WTC11 (cell line): Measurements from ENCODE around the gene PCSK9.

ENCODE experiments used
- ATF1 ChIP-seq: sonication (generic); formaldehyde crosslinking; IDR thresholded peaks from 2 replicates; pipeline ENCODE4 v1.8.1; 2023; ENCODE audit warnings: mild to moderate bottlenecking, moderate library complexity, missing genetic modification reagents
- FOXP1 ChIP-seq: sonication (generic); formaldehyde crosslinking; IDR thresholded peaks from 2 replicates; pipeline ENCODE4 v1.8.0; 2022; ENCODE audit warnings: missing genetic modification reagents, mild to moderate bottlenecking, moderate library complexity, borderline replicate concordance
- NR3C1 ChIP-seq: sonication (generic); formaldehyde crosslinking; conservative IDR thresholded peaks from 2 replicates; pipeline ENCODE4 v1.8.1; 2023; ENCODE audit warnings: low read depth, mild to moderate bottlenecking, missing genetic modification reagents
- RELA ChIP-seq: sonication (generic); formaldehyde crosslinking; IDR thresholded peaks from 2 replicates; pipeline ENCODE4 v1.8.1; 2022; ENCODE audit warnings: missing genetic modification reagents, mild to moderate bottlenecking, borderline replicate concordance
- TF ChIP-seq, protein P1 (sequence below): fragments of 200-600 bp; IDR thresholded peaks from 2 replicates; pipeline ENCODE4 v1.8.0; 2022; ENCODE audit warnings: antibody characterized with exemption
- TF ChIP-seq, protein P2 (sequence below): sonication (generic); formaldehyde crosslinking; conservative IDR thresholded peaks from 2 replicates; pipeline ENCODE4 v1.8.1; 2022; ENCODE audit warnings: mild to moderate bottlenecking, missing genetic modification reagents
- TF ChIP-seq, protein P3 (sequence below): sonication (generic); formaldehyde crosslinking; IDR thresholded peaks from 2 replicates; pipeline ENCODE4 v1.8.0; 2022; ENCODE audit warnings: mild to moderate bottlenecking, missing genetic modification reagents
- TF ChIP-seq, protein P4 (sequence below): fragments of 250-450 bp; sonication (Bioruptor Pico); IDR thresholded peaks from 2 replicates; pipeline ENCODE4 v2.1.2; 2022; ENCODE audit warnings: mild to moderate bottlenecking, moderate library complexity
- TF ChIP-seq, protein P5 (sequence below): sonication (generic); formaldehyde crosslinking; IDR thresholded peaks from 2 replicates; pipeline ENCODE4 v1.8.0; 2023; ENCODE audit warnings: missing genetic modification reagents
- TF ChIP-seq, protein P6 (sequence below): sonication (generic); formaldehyde crosslinking; IDR thresholded peaks from 2 replicates; pipeline ENCODE4 v1.8.1; 2022; ENCODE audit warnings: low read depth, mild to moderate bottlenecking, moderate library complexity, missing genetic modification reagents, borderline replicate concordance
- TF ChIP-seq, protein P7 (sequence below): sonication (generic); formaldehyde crosslinking; IDR thresholded peaks from 2 replicates; pipeline ENCODE4 v1.8.0; 2022; ENCODE audit warnings: missing genetic modification reagents
- TF ChIP-seq, protein P8 (sequence below): sonication (generic); formaldehyde crosslinking; IDR thresholded peaks from 2 replicates; pipeline ENCODE4 v1.8.0; 2022; ENCODE audit warnings: mild to moderate bottlenecking, missing genetic modification reagents
- TF ChIP-seq, protein P9 (sequence below): sonication (generic); formaldehyde crosslinking; IDR thresholded peaks from 2 replicates; pipeline ENCODE4 v1.8.1; 2022; ENCODE audit warnings: low read depth, missing genetic modification reagents, borderline replicate concordance
- TF ChIP-seq, protein P10 (sequence below): sonication (generic); formaldehyde crosslinking; IDR thresholded peaks from 2 replicates; pipeline ENCODE4 v1.8.1; 2022; ENCODE audit warnings: missing genetic modification reagents, borderline replicate concordance

DNA sequence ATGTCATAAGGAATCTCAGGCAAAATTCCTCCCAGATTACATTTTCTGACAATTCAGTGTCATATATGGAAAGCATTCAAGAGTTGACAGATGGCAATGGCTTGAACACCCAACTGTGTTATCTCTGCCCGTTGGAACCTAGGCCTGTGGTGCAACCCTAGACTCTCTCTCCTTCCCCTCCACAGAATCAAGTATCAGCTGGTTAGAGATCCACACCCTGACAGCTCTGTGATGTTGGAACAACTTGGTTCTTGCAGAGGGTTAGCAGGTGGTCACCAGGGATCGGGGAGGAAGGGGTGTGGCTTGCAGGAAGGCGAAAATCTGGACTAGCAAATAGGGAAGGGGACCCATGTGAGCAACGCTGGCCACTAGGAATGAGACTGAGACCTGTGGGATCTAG, 26.3 kb downstream of the PCSK9 start:
- TF ChIP-seq, protein P1, sequence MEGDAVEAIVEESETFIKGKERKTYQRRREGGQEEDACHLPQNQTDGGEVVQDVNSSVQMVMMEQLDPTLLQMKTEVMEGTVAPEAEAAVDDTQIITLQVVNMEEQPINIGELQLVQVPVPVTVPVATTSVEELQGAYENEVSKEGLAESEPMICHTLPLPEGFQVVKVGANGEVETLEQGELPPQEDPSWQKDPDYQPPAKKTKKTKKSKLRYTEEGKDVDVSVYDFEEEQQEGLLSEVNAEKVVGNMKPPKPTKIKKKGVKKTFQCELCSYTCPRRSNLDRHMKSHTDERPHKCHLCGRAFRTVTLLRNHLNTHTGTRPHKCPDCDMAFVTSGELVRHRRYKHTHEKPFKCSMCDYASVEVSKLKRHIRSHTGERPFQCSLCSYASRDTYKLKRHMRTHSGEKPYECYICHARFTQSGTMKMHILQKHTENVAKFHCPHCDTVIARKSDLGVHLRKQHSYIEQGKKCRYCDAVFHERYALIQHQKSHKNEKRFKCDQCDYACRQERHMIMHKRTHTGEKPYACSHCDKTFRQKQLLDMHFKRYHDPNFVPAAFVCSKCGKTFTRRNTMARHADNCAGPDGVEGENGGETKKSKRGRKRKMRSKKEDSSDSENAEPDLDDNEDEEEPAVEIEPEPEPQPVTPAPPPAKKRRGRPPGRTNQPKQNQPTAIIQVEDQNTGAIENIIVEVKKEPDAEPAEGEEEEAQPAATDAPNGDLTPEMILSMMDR = no peak
- TF ChIP-seq ATF1 (CRISPR knock-in tag) (no peak), FOXP1 (CRISPR knock-in tag) (no peak), NR3C1 (CRISPR knock-in tag) (no peak), RELA (CRISPR knock-in tag) (no peak)
- TF ChIP-seq, protein P2, sequence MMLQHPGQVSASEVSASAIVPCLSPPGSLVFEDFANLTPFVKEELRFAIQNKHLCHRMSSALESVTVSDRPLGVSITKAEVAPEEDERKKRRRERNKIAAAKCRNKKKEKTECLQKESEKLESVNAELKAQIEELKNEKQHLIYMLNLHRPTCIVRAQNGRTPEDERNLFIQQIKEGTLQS (CRISPR knock-in tag) = no peak
- TF ChIP-seq, protein P3, sequence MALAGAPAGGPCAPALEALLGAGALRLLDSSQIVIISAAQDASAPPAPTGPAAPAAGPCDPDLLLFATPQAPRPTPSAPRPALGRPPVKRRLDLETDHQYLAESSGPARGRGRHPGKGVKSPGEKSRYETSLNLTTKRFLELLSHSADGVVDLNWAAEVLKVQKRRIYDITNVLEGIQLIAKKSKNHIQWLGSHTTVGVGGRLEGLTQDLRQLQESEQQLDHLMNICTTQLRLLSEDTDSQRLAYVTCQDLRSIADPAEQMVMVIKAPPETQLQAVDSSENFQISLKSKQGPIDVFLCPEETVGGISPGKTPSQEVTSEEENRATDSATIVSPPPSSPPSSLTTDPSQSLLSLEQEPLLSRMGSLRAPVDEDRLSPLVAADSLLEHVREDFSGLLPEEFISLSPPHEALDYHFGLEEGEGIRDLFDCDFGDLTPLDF (CRISPR knock-in tag) = no peak
- TF ChIP-seq, protein P4, sequence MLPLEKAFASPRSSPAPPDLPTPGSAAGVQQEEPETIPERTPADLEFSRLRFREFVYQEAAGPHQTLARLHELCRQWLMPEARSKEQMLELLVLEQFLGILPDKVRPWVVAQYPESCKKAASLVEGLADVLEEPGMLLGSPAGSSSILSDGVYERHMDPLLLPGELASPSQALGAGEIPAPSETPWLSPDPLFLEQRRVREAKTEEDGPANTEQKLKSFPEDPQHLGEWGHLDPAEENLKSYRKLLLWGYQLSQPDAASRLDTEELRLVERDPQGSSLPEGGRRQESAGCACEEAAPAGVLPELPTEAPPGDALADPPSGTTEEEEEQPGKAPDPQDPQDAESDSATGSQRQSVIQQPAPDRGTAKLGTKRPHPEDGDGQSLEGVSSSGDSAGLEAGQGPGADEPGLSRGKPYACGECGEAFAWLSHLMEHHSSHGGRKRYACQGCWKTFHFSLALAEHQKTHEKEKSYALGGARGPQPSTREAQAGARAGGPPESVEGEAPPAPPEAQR = no peak
- TF ChIP-seq, protein P5, sequence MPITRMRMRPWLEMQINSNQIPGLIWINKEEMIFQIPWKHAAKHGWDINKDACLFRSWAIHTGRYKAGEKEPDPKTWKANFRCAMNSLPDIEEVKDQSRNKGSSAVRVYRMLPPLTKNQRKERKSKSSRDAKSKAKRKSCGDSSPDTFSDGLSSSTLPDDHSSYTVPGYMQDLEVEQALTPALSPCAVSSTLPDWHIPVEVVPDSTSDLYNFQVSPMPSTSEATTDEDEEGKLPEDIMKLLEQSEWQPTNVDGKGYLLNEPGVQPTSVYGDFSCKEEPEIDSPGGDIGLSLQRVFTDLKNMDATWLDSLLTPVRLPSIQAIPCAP (CRISPR knock-in tag) = no peak
- TF ChIP-seq, protein P6, sequence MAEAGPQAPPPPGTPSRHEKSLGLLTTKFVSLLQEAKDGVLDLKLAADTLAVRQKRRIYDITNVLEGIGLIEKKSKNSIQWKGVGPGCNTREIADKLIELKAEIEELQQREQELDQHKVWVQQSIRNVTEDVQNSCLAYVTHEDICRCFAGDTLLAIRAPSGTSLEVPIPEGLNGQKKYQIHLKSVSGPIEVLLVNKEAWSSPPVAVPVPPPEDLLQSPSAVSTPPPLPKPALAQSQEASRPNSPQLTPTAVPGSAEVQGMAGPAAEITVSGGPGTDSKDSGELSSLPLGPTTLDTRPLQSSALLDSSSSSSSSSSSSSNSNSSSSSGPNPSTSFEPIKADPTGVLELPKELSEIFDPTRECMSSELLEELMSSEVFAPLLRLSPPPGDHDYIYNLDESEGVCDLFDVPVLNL = no peak
- TF ChIP-seq, protein P7, sequence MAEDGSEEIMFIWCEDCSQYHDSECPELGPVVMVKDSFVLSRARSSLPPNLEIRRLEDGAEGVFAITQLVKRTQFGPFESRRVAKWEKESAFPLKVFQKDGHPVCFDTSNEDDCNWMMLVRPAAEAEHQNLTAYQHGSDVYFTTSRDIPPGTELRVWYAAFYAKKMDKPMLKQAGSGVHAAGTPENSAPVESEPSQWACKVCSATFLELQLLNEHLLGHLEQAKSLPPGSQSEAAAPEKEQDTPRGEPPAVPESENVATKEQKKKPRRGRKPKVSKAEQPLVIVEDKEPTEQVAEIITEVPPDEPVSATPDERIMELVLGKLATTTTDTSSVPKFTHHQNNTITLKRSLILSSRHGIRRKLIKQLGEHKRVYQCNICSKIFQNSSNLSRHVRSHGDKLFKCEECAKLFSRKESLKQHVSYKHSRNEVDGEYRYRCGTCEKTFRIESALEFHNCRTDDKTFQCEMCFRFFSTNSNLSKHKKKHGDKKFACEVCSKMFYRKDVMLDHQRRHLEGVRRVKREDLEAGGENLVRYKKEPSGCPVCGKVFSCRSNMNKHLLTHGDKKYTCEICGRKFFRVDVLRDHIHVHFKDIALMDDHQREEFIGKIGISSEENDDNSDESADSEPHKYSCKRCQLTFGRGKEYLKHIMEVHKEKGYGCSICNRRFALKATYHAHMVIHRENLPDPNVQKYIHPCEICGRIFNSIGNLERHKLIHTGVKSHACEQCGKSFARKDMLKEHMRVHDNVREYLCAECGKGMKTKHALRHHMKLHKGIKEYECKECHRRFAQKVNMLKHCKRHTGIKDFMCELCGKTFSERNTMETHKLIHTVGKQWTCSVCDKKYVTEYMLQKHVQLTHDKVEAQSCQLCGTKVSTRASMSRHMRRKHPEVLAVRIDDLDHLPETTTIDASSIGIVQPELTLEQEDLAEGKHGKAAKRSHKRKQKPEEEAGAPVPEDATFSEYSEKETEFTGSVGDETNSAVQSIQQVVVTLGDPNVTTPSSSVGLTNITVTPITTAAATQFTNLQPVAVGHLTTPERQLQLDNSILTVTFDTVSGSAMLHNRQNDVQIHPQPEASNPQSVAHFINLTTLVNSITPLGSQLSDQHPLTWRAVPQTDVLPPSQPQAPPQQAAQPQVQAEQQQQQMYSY (CRISPR knock-in tag) = no peak
- TF ChIP-seq, protein P8, sequence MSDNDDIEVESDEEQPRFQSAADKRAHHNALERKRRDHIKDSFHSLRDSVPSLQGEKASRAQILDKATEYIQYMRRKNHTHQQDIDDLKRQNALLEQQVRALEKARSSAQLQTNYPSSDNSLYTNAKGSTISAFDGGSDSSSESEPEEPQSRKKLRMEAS (CRISPR knock-in tag) = no peak
- TF ChIP-seq, protein P9, sequence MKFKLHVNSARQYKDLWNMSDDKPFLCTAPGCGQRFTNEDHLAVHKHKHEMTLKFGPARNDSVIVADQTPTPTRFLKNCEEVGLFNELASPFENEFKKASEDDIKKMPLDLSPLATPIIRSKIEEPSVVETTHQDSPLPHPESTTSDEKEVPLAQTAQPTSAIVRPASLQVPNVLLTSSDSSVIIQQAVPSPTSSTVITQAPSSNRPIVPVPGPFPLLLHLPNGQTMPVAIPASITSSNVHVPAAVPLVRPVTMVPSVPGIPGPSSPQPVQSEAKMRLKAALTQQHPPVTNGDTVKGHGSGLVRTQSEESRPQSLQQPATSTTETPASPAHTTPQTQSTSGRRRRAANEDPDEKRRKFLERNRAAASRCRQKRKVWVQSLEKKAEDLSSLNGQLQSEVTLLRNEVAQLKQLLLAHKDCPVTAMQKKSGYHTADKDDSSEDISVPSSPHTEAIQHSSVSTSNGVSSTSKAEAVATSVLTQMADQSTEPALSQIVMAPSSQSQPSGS (CRISPR knock-in tag) = no peak
- TF ChIP-seq, protein P10, sequence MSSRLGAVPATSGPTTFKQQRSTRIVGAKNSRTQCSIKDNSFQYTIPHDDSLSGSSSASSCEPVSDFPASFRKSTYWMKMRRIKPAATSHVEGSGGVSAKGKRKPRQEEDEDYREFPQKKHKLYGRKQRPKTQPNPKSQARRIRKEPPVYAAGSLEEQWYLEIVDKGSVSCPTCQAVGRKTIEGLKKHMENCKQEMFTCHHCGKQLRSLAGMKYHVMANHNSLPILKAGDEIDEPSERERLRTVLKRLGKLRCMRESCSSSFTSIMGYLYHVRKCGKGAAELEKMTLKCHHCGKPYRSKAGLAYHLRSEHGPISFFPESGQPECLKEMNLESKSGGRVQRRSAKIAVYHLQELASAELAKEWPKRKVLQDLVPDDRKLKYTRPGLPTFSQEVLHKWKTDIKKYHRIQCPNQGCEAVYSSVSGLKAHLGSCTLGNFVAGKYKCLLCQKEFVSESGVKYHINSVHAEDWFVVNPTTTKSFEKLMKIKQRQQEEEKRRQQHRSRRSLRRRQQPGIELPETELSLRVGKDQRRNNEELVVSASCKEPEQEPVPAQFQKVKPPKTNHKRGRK (CRISPR knock-in tag) = no peak
